ENCODE measurements around the gene MGST2.
A peak's percentile ranks its signal among the peaks of the same experiment; 100 is the strongest.

MGST2 gene

GRCh38 chr4:139745111-139745639, 79.6 kb downstream of the MGST2 start:
- no peak for DNase-seq

GRCh38 chr4:139746431-139747171, 81.0 kb downstream of the MGST2 start:
- no peak for DNase-seq

GRCh38 chr4:139749338-139749737, 83.7 kb downstream of the MGST2 start:
- peak; percentile 30 for DNase-seq

- DNase-seq, result no peak
Measured at GRCh38 chr4:139749835-139750498, 84.3 kb downstream of the MGST2 start.

GRCh38 chr4:139753686-139754085, 88.1 kb downstream of the MGST2 start:
- DNase-seq, result no peak
